NCI-H2029 (cell line): Measurements from ENCODE around the gene ZEB2.

Experiments
- DNase-seq: peaks from one replicate; lab custom pipeline; 2025; lab: John Stamatoyannopoulos, UW

Gene ZEB2

GRCh38 chr2:144495227-144496091 lies 24.5 kb downstream of the ZEB2 start:
- no peak for DNase-seq

GRCh38 chr2:144493027-144493809 lies 26.7 kb downstream of the ZEB2 start:
- no peak for DNase-seq

GRCh38 chr2:144490857-144491256 lies 29.1 kb downstream of the ZEB2 start:
- no peak for DNase-seq

GRCh38 chr2:144490017-144490416 lies 29.9 kb downstream of the ZEB2 start:
- no peak for DNase-seq

GRCh38 chr2:144489315-144489916 lies 30.5 kb downstream of the ZEB2 start:
- no peak for DNase-seq

GRCh38 chr2:144484201-144484948 lies 35.5 kb downstream of the ZEB2 start:
- DNase-seq = no peak

- DNase-seq = no peak
Measured at GRCh38 chr2:144481666-144482065, 38.3 kb downstream of the ZEB2 start.

- no peak for DNase-seq
Measured at GRCh38 chr2:144481109-144481508, 38.8 kb downstream of the ZEB2 start.

- no peak for DNase-seq
Measured at GRCh38 chr2:144480285-144480684, 39.6 kb downstream of the ZEB2 start.

GRCh38 chr2:144479659-144480058 lies 40.3 kb downstream of the ZEB2 start:
- no peak for DNase-seq

- no peak for DNase-seq
Measured at GRCh38 chr2:144479138-144479537, 40.8 kb downstream of the ZEB2 start.

- no peak for DNase-seq
Measured at GRCh38 chr2:144477957-144478311, 42.0 kb downstream of the ZEB2 start.

- no peak for DNase-seq
Measured at GRCh38 chr2:144477281-144477956, 42.5 kb downstream of the ZEB2 start.

- no peak for DNase-seq
Measured at GRCh38 chr2:144476682-144477081, 43.2 kb downstream of the ZEB2 start.

GRCh38 chr2:144475569-144476275 lies 44.2 kb downstream of the ZEB2 start:
- no peak for DNase-seq

- DNase-seq = no peak
Measured at GRCh38 chr2:144475044-144475443, 44.9 kb downstream of the ZEB2 start.

GRCh38 chr2:144474017-144474416 lies 45.9 kb downstream of the ZEB2 start:
- DNase-seq = no peak

- DNase-seq = no peak
Measured at GRCh38 chr2:144472911-144473310, 47.0 kb downstream of the ZEB2 start.

GRCh38 chr2:144472046-144472412 lies 47.9 kb downstream of the ZEB2 start:
- DNase-seq = no peak

GRCh38 chr2:144471305-144472045 lies 48.4 kb downstream of the ZEB2 start:
- no peak for DNase-seq
